IMR-90 (cell line): Measurements from ENCODE around the gene PMEPA1.

ENCODE experiments used
- BHLHE40 ChIP-seq: fragments of 150-350 bp; IDR thresholded peaks from 2 replicates; pipeline ENCODE4 v1.6.1; 2016; ENCODE audit warnings: mild to moderate bottlenecking, low read depth, low read length
- CHD1 ChIP-seq: IDR thresholded peaks from 2 replicates; pipeline ENCODE4 v1.6.1; 2012; ENCODE audit warnings: low read depth, low read length, improper control_type of control experiment
- POLR2A ChIP-seq: IDR thresholded peaks from 2 replicates; pipeline ENCODE4 v1.6.1; 2012; ENCODE audit warnings: mild to moderate bottlenecking, low read depth, low read length
- RAD21 ChIP-seq: IDR thresholded peaks from 2 replicates; pipeline ENCODE4 v1.6.1; 2012; ENCODE audit warnings: low read length, improper control_type of control experiment
- RFX5 ChIP-seq: IDR thresholded peaks from 2 replicates; pipeline ENCODE4 v1.8.0; 2012; ENCODE audit warnings: low read depth, mild to moderate bottlenecking, low read length, moderate library complexity
- SMC3 ChIP-seq: fragments of 150-350 bp; IDR thresholded peaks from 2 replicates; pipeline ENCODE4 v1.6.1; 2016; ENCODE audit warnings: low read depth, mild to moderate bottlenecking, antibody characterized with exemption, low read length, moderate library complexity
- TF ChIP-seq, protein P1 (sequence below): conservative IDR thresholded peaks from 2 replicates; pipeline ENCODE4 v1.5.1; 2012; ENCODE audit warnings: mild to moderate bottlenecking, low read depth, low read length, improper control_type of control experiment
- TF ChIP-seq, protein P2 (sequence below): fragments of 150-350 bp; IDR thresholded peaks from 2 replicates; pipeline ENCODE4 v1.6.1; 2017; ENCODE audit warnings: mild to moderate bottlenecking, antibody characterized with exemption, low read length, low read depth

DNA sequence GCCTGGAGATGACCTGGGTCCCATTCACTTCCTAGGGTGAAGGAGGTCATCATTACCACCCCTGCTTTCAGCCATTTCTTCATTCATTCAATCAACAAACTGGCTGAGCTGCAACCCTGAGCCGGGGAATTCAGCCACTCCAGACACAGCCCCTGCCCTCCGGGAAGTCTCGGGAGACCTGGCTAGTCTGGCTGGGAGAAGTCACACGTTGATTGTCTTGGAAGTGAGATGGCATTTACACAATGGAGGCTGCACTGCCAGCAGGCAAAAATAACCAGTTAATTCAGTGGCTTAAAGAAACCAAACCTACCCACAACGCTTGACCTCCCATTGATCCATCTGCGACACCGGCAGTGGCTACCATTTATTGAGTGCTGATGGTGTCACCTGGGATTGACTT, 2.0 kb upstream of the PMEPA1 start:
- TF ChIP-seq, protein P1, sequence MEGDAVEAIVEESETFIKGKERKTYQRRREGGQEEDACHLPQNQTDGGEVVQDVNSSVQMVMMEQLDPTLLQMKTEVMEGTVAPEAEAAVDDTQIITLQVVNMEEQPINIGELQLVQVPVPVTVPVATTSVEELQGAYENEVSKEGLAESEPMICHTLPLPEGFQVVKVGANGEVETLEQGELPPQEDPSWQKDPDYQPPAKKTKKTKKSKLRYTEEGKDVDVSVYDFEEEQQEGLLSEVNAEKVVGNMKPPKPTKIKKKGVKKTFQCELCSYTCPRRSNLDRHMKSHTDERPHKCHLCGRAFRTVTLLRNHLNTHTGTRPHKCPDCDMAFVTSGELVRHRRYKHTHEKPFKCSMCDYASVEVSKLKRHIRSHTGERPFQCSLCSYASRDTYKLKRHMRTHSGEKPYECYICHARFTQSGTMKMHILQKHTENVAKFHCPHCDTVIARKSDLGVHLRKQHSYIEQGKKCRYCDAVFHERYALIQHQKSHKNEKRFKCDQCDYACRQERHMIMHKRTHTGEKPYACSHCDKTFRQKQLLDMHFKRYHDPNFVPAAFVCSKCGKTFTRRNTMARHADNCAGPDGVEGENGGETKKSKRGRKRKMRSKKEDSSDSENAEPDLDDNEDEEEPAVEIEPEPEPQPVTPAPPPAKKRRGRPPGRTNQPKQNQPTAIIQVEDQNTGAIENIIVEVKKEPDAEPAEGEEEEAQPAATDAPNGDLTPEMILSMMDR = no peak
- no peak for TF ChIP-seq POLR2A
- no peak for TF ChIP-seq CHD1
- no peak for TF ChIP-seq BHLHE40
- TF ChIP-seq RAD21 = no peak
- TF ChIP-seq RFX5 = no peak
- TF ChIP-seq SMC3 = no peak
- TF ChIP-seq, protein P2, sequence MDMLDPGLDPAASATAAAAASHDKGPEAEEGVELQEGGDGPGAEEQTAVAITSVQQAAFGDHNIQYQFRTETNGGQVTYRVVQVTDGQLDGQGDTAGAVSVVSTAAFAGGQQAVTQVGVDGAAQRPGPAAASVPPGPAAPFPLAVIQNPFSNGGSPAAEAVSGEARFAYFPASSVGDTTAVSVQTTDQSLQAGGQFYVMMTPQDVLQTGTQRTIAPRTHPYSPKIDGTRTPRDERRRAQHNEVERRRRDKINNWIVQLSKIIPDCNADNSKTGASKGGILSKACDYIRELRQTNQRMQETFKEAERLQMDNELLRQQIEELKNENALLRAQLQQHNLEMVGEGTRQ = no peak
